Smooth muscle cell (in vitro differentiated cells): ENCODE results near the gene LMX1B. TPM values are rescaled to one million over a fixed set of nuclear protein-coding genes. Genes with fewer than 3 reads are reported as not detected.
A peak's percentile ranks its signal among the peaks of the same experiment; 100 is the strongest.

Experiments
- DNase-seq: peaks from one replicate; lab custom pipeline; 2025; ENCODE audit not compliant: unreplicated experiment; lab: John Stamatoyannopoulos, UW
- H2AFZ ChIP-seq: fragments of 200-600 bp; sonication (generic); 2 replicates; pipeline ENCODE4 v1.6.0; 2016; ENCODE audit warnings: antibody characterized with exemption, low read depth, mild to moderate bottlenecking
- H3F3A ChIP-seq: fragments of 200-600 bp; sonication (generic); 2 replicates; pipeline ENCODE4 v1.6.0; 2017; ENCODE audit warnings: antibody characterized with exemption, low read depth
- H3K27ac ChIP-seq: fragments of 200-600 bp; sonication (generic); 2 replicates; pipeline ENCODE4 v1.5.1; 2016; ENCODE audit warnings: low read depth, mild to moderate bottlenecking
- H3K27me3 ChIP-seq: fragments of 200-600 bp; sonication (generic); 2 replicates; pipeline ENCODE4 v1.6.1; 2016; ENCODE audit warnings: low read depth, mild to moderate bottlenecking
- H3K36me3 ChIP-seq: fragments of 200-600 bp; sonication (generic); 2 replicates; pipeline ENCODE4 v1.5.1; 2016; ENCODE audit warnings: low read depth
- H3K4me1 ChIP-seq: fragments of 200-600 bp; sonication (generic); 2 replicates; pipeline ENCODE4 v1.5.1; 2016; ENCODE audit warnings: low read depth
- H3K4me2 ChIP-seq: fragments of 200-600 bp; sonication (generic); 2 replicates; pipeline ENCODE4 v1.6.0; 2016; ENCODE audit warnings: mild to moderate bottlenecking
- H3K4me3 ChIP-seq: fragments of 200-600 bp; sonication (generic); 2 replicates; pipeline ENCODE4 v1.5.1; 2016; ENCODE audit warnings: mild to moderate bottlenecking
- H3K79me2 ChIP-seq: fragments of 200-600 bp; sonication (generic); 2 replicates; pipeline ENCODE4 v1.6.0; 2016; ENCODE audit warnings: low read depth, mild to moderate bottlenecking
- H3K9ac ChIP-seq: fragments of 200-600 bp; sonication (generic); 2 replicates; pipeline ENCODE4 v1.6.0; 2016; ENCODE audit warnings: low read depth
- H3K9me3 ChIP-seq: fragments of 200-600 bp; sonication (generic); replicated peaks from 2 replicates; pipeline ENCODE4 v1.5.1; 2016; ENCODE audit warnings: low read depth
- H4K20me1 ChIP-seq: fragments of 200-600 bp; sonication (generic); 2 replicates; pipeline ENCODE4 v1.6.0; 2016; ENCODE audit warnings: low read depth
- WGBS: methylation state at CpG from one replicate; pipeline ENCODE4 v1.1.7; 2016; ENCODE audit warnings: low lambda C conversion rate; 5-methylcytosine and 5-hydroxymethylcytosine counted together
- polyA plus RNA-seq: library from polyadenylated mRNA; unstranded; fragments of >200 nt; fragmentation: Nextera tagmentation; extraction: Ambion mirVana; gene quantifications from 2 replicates; pipeline ENCODE4 v1.2.1, GENCODE V29; 2016
- total RNA-seq: library from RNA; depleted of rRNA; stranded (reverse); fragments of >200 nt; gene quantifications from 2 replicates; pipeline ENCODE4 v1.2.3, GENCODE V29; 2014
- TF ChIP-seq, protein P1 (sequence below): fragments of 200-600 bp; sonication (generic); IDR thresholded peaks from 2 replicates; pipeline ENCODE4 v1.5.1; 2017; ENCODE audit warnings: borderline replicate concordance, mild to moderate bottlenecking, antibody characterized with exemption; ENCODE audit not compliant: insufficient read depth, poor library complexity, severe bottlenecking

LMX1B gene
- total and polyA plus RNA-seq, 2 experiments from 2014 or later, result not detected

DNA sequence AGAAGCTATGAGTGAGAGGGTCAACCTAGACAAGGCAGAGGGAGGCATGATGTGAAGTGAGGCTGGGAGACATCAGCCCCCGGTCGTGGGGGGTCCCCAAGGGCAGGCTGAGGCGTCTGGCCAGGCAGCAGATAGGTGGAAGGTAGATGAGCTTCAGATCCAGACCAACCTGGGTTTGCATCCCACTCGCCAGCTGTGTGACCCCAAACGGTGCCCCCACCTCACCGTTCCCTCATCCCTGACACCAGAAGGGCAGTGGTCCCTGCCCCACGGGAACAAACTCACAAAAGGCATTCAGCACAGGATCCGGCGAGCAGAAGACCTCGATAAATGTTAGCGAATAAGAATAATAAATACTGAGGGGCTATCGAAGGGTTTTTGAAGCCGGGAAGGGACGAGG, 27.5 kb upstream of the LMX1B start:
- Histone ChIP-seq H3K4me2 (no peak overlapping the region), H3K27ac (no peak overlapping the region), H3F3A (no peaks in the 10 kb centered on the region), H3K79me2 (no peaks in the 10 kb centered on the region), H3K36me3 (no peaks in the 10 kb centered on the region), H3K4me3 (no peak overlapping the region), H3K4me1 (no peaks in the 10 kb centered on the region), H4K20me1 (no peaks in the 10 kb centered on the region), H2AFZ (no peak overlapping the region), H3K27me3 (peaks cover 19% of the 10 kb centered on the region), H3K9me3 (no peaks in the 10 kb centered on the region), H3K9ac (no peak overlapping the region)
- no peak for DNase-seq
- 97% methylated on average over 14 of the region's 14 CpGs for WGBS
- TF ChIP-seq, protein P1, sequence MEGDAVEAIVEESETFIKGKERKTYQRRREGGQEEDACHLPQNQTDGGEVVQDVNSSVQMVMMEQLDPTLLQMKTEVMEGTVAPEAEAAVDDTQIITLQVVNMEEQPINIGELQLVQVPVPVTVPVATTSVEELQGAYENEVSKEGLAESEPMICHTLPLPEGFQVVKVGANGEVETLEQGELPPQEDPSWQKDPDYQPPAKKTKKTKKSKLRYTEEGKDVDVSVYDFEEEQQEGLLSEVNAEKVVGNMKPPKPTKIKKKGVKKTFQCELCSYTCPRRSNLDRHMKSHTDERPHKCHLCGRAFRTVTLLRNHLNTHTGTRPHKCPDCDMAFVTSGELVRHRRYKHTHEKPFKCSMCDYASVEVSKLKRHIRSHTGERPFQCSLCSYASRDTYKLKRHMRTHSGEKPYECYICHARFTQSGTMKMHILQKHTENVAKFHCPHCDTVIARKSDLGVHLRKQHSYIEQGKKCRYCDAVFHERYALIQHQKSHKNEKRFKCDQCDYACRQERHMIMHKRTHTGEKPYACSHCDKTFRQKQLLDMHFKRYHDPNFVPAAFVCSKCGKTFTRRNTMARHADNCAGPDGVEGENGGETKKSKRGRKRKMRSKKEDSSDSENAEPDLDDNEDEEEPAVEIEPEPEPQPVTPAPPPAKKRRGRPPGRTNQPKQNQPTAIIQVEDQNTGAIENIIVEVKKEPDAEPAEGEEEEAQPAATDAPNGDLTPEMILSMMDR, result no peak

GRCh38 chr9:126587187-126588185, 26.2 kb upstream of the LMX1B start:
- WGBS, result 59% methylated on average over 20 of the region's 20 CpGs
- no peak for DNase-seq

DNA sequence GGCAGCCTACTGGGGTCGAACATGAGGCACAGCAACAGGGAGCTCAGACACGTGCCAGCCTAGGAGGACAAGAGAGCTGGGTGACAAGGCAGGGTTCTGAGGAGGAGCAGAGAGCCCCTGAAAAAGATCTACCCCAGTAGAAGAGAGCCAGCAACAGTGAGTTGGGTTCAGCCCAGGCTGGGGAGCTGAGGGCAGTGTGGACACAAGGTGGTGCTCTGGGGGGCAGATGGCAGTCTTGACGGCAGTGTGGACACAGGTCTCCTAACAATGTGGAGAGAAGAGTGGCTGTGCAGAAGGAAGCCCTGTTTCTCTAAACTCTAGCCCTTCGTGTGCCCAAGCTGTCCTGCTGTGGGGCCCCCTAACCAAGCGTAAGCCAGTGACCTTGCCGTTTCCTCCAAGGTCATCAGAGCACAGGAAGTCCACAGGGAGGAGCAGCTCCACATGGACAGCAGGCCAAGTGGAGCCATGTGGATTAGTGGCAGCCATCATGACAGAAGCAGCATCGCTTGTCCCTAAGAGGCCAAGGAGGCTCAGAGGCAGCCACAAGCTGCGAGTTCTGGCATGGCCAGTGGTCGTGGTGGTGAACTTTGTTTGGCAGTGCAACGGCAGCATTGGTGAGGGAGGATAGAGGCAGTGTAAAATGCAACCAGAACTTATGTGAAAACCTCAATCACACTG, 25.1 kb upstream of the LMX1B start:
- WGBS, result 97% methylated on average over 10 of the region's 10 CpGs
- Histone ChIP-seq H2AFZ (no peak overlapping the region), H3K9me3 (no peaks in the 10 kb centered on the region), H3F3A (no peaks in the 10 kb centered on the region), H3K4me1 (no peaks in the 10 kb centered on the region), H3K9ac (no peak overlapping the region), H4K20me1 (no peaks in the 10 kb centered on the region), H3K4me3 (no peak overlapping the region), H3K36me3 (no peaks in the 10 kb centered on the region), H3K27me3 (peaks cover 13% of the 10 kb centered on the region), H3K4me2 (no peak overlapping the region), H3K79me2 (no peaks in the 10 kb centered on the region), H3K27ac (no peak overlapping the region)
- TF ChIP-seq, protein P1, result no peak
- no peak for DNase-seq

More at GRCh38 chr9:126587187-126588185, 26.2 kb upstream of the LMX1B start:
- no peak overlapping the region for H3K4me3 ChIP-seq
- H2AFZ ChIP-seq, result no peak overlapping the region
- H3K4me2 ChIP-seq, result peak overlapping the region; percentile 14
- no peak overlapping the region for H3K27ac ChIP-seq
- no peaks in the 10 kb centered on the region for H3K9me3 ChIP-seq
- H3F3A ChIP-seq, result no peaks in the 10 kb centered on the region
- H3K4me1 ChIP-seq, result no peaks in the 10 kb centered on the region
- no peaks in the 10 kb centered on the region for H4K20me1 ChIP-seq
- TF ChIP-seq, protein P1, result no peak
- no peak overlapping the region for H3K9ac ChIP-seq
- peaks cover 12% of the 10 kb centered on the region for H3K27me3 ChIP-seq
- H3K79me2 ChIP-seq, result no peaks in the 10 kb centered on the region
- H3K36me3 ChIP-seq, result no peaks in the 10 kb centered on the region
